HG03457 (cell line): ENCODE measurements around the gene PDILT.

Source experiments
- ATAC-seq: cut with Tn5 transposase; IDR thresholded peaks from one replicate; pipeline ENCODE4 v1.9.1; 2021; ENCODE audit warnings: moderate number of reproducible peaks; ENCODE audit not compliant: unreplicated experiment

The PDILT gene

GRCh38 chr16:20364051-20364450, 40.5 kb downstream of the PDILT start:
- ATAC-seq: no peak

DNA sequence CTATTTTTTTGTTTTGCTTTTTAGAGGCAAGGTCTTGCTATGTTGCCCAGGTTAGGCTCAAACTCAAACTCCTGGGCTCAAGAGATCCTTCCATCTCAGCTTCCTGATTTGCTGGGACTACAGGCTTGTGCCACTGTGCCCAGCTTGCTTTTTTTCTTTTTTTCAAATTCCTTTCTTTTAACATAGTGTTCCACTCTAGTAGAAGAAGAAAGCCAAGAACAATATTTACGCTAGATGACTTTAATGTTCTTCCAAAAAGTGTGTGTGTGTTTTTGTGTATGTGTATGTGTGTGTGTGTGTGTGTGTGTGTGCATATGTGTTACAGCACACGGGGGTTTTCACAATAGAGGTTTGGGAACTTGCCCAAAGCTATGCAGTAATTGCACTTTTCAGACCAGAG, 41.3 kb downstream of the PDILT start:
- no peak for ATAC-seq

- ATAC-seq: no peak
Measured at GRCh38 chr16:20359997-20360396, 44.5 kb downstream of the PDILT start.

GRCh38 chr16:20355114-20355782, 49.3 kb downstream of the PDILT start:
- ATAC-seq: no peak

- no peak for ATAC-seq
Measured at GRCh38 chr16:20353379-20353778, 51.2 kb downstream of the PDILT start.

DNA sequence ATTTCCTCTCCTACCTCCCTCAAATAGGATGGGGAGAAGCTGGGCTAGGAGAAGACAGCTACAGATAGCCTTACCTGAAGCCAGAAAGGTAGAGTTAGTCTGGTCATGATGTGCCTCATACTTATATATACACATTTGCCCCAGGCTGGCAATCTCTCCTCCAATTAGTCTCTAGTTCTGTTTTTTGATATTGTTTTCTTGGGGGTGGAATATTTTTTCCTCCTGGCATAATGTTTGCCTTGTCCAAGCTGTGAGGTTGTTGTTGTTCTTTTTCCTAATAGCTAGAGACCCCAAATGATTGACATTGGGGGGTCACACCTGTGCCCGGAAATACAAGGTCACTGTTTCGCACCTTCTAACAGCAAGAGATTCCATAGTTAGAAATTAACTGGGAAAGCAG, 51.9 kb downstream of the PDILT start, which contains the start of gene UMOD:
TSS of gene UMOD (minus strand) at position 101 of the 400 bp plus-strand sequence. CDS start 1,978 bp downstream, outside the sequence.
- no peak for ATAC-seq

- no peak for ATAC-seq
Measured at GRCh38 chr16:20349615-20350014, 54.9 kb downstream of the PDILT start.

GRCh38 chr16:20348365-20349185, 56.0 kb downstream of the PDILT start:
- ATAC-seq: no peak

DNA sequence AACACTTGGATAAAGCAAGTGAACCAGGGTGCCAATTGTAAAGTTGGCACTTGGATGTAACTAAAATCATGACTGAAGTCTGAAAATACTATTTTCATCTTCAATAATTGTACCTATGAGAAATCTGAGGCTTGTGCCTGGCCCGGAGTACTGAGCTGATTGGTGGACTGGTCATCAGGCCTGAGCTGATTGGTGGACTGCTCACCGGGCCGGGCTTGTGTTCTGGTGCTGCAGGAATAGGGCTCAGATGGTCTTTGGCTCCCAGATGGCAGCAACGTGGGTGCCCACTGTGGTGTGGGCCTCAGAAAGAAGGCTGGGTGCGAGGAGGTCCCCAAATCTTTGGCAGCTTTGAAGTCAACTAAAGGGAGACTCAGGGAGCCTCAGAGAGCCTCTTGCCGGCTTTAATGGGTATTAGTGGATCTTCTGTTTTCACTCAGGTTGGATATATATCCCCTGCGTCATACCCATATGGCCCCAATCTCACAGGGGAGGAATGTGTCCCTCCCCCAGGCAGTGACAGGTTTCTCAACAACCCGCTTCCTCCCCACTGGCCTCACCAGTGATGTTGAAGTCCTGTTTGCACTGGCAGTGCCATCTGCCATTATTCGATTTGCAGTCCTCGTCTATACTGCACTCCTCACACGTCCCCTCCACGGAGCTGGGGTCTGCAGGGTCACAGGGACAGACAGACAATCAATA, 56.7 kb downstream of the PDILT start:
- ATAC-seq: no peak

GRCh38 chr16:20344611-20345010, 59.9 kb downstream of the PDILT start:
- ATAC-seq: no peak

DNA sequence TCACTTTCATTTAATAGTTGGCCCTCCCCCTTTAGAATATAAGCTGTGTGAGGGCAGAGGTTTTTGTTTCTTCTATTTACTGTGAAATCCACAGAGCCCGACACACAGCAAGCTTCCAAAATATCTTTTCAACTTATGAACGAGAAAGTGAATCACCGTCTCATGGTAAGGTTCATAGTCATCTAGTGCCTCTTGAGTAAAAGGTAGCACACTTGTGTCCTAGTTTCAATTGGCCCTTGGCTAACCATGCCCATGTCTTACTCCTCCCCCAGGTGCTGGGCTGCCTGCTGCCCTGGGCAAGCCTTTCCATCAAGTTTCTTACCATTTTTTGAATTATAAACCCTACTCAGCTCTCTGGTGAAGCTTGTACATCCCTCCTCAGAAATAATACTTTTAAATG, 64.8 kb downstream of the PDILT start:
- ATAC-seq: no peak

GRCh38 chr16:20336955-20337354, 67.6 kb downstream of the PDILT start:
- no peak for ATAC-seq

DNA sequence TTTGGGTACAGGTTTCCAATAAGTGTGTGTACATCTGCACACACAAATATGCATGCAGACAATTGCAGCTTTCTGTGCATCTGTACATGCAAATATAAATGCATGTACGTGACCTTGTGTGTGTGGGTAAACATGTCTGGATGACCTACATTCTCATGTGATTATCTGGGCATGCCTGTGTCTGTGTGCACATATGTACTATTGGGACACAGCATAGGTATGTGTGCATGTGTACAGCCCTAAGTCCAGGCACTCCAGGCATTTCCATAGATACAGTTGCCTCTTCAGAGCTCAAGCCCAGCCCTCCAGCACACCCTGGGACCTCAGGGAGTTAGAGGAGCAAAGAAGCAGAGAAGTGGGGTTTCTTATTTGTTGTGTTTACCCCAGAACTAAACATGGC, 70.1 kb downstream of the PDILT start:
- ATAC-seq: no peak

GRCh38 chr16:20333120-20333519, 71.4 kb downstream of the PDILT start:
- no peak for ATAC-seq

GRCh38 chr16:20332411-20332810, 72.1 kb downstream of the PDILT start:
- ATAC-seq: no peak

DNA sequence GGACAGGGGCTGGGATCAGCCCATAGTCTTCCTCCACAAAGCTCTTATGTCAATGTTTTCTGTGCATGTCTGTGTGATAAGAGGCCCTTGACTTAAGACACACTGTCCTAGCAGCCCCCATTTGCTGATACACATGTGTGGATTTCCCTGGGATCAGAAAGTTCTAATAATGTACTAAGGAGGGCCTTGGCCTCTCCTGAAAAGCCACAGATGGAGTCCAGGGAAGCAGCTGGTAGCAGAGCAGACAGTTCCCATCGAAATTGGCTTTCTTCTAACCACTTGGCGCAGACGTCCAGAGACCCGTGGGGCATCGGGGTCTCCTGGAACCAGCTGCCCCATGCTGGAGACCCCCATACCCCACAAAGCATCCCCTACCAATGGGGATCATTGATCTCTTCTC, 72.9 kb downstream of the PDILT start:
- no peak for ATAC-seq

GRCh38 chr16:20329392-20330138, 75.0 kb downstream of the PDILT start:
- ATAC-seq: no peak

DNA sequence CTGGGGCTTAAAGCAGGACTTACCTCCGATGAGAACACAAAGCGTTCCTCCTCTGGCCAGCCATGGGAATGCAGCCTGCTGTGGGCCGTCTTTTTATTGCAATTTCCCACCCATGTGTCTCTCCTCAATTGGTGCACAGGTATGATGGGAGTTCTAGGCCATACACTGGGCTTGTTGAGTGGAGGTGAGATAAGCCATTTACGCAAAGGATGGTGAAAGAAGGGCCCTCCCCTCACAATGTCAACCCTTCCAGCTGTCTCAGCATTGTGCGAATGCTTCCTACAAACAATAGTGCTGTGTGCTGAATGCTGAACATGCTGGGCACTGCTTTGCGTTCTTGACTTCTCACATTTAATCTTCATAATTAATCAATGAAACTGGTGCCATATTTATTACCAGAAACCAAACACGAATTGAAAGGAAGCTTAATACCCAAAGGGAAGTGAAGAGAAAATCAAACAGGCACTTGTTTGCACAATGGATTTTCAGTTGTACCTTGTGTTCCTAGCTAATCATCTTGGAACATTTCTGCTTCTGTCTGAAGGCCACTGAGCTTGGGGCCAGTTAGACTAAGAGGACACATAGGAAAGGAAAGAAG, 77.0 kb downstream of the PDILT start, which contains the start of gene GP2:
TSS of gene GP2 (minus strand) at position 70 of the 598 bp plus-strand sequence. CDS start 1,082 bp downstream, outside the sequence.
- ATAC-seq: no peak

DNA sequence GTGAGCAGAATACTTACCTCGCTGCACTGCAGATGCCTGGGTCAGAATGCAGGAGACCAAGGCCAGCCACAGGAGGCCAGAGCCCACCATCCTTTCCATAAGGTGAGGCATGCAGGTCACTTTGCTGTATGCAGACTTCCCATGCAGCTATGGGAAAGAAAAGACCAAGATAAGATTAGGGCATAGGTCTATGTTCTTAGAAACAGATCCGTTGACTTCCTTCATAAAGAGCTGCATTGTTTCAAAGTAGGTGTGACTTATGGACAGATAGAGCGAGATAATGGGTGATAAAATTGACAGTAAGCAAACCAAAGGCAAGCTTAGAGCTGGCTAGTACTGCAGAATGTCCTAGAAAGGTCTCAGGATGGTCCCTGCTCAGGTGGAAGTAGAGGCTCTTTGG, 78.2 kb downstream of the PDILT start:
- ATAC-seq: no peak

DNA sequence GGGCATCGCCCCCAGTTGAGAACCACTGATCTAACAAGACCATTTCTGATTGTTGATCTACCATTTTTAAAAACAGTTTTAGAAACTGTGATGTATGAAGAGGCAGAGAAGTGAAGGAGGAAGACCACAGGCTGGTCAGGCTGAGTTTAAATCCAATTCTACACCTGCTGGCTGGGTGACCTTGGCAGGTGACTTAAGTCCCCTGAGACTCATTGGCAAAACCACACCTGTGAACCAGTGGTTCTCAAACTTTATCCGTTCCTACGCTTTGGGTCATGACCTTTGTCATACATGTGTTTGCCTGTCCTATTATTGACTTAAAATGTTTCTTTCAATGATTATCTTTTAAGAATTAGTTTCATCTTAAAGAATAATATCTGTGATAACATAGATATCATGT, 79.5 kb downstream of the PDILT start:
- ATAC-seq: no peak
